Epithelial cell of esophagus (primary cell): ENCODE results near the gene GRM7.
A peak's percentile ranks its signal among the peaks of the same experiment; 100 is the strongest.

Experiments
- DNase-seq: peaks from one replicate; pipeline ENCODE4 v3.0.0; 2010; ENCODE audit warnings: low read depth
- H3K4me3 ChIP-seq: 2 replicates; pipeline ENCODE4 v1.5.1; 2011; ENCODE audit warnings: mild to moderate bottlenecking, low read length, control low read depth
- TF ChIP-seq, protein P1 (sequence below): IDR thresholded peaks from 2 replicates; pipeline ENCODE4 v1.5.1; 2011; ENCODE audit warnings: low read depth, mild to moderate bottlenecking, low read length, control low read depth, inconsistent platforms; ENCODE audit not compliant: insufficient read depth; ENCODE audit errors: missing control alignments

GRM7 gene

GRCh38 chr3:6860954-6861624 is at the start of gene GRM7:
Gene GRM7 (plus strand): TSS chr3:6861115.
- DNase-seq, result no peak
- no peak within 1 kb of the TSS for H3K4me3 ChIP-seq
- TF ChIP-seq, protein P1, sequence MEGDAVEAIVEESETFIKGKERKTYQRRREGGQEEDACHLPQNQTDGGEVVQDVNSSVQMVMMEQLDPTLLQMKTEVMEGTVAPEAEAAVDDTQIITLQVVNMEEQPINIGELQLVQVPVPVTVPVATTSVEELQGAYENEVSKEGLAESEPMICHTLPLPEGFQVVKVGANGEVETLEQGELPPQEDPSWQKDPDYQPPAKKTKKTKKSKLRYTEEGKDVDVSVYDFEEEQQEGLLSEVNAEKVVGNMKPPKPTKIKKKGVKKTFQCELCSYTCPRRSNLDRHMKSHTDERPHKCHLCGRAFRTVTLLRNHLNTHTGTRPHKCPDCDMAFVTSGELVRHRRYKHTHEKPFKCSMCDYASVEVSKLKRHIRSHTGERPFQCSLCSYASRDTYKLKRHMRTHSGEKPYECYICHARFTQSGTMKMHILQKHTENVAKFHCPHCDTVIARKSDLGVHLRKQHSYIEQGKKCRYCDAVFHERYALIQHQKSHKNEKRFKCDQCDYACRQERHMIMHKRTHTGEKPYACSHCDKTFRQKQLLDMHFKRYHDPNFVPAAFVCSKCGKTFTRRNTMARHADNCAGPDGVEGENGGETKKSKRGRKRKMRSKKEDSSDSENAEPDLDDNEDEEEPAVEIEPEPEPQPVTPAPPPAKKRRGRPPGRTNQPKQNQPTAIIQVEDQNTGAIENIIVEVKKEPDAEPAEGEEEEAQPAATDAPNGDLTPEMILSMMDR, result no peak

DNA sequence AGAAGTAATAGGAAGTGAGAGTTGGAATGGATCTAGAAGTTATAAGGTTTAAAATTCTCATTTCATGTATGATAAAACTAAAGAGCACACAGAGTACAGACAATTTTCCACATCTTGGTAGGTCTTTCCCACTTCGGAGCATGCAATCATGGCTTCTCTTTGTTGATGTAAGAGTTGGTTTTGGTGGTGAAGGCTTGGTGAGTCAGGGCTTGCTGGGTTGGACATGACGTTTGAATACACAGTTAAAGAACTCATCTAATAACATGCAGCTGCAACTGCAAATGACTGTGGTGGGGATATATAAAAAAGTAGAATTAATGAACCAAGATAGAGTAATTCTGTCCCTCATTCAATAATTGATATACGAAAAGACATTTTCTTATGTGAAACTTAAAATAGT is 39.5 kb upstream of the GRM7 start:
- H3K4me3 ChIP-seq, result no peak overlapping the region
- TF ChIP-seq, protein P1, result no peak
- no peak for DNase-seq

GRCh38 chr3:6825524-6825923 is 35.4 kb upstream of the GRM7 start:
- DNase-seq, result peak; percentile 7
- TF ChIP-seq, protein P1, result no peak
- H3K4me3 ChIP-seq, result no peak overlapping the region

- TF ChIP-seq, protein P1, result no peak
- H3K4me3 ChIP-seq, result no peak overlapping the region
- DNase-seq, result no peak
Observed at GRCh38 chr3:6827453-6827852, 33.5 kb upstream of the GRM7 start.

- TF ChIP-seq, protein P1, result no peak
- no peak for DNase-seq
- no peak overlapping the region for H3K4me3 ChIP-seq
Observed at GRCh38 chr3:6844723-6845122, 16.2 kb upstream of the GRM7 start.

GRCh38 chr3:6854184-6854583 is 6.7 kb upstream of the GRM7 start:
- no peak overlapping the region for H3K4me3 ChIP-seq
- TF ChIP-seq, protein P1, result no peak
- DNase-seq, result no peak

- H3K4me3 ChIP-seq, result no peak overlapping the region
- no peak for DNase-seq
- TF ChIP-seq, protein P1, result no peak
Observed at GRCh38 chr3:6857510-6857909, 3.4 kb upstream of the GRM7 start.
